AG08396 (cell line): ENCODE results near the gene TM9SF3.

Source experiments
- DNase-seq: peaks from one replicate; pipeline ENCODE4 v3.0.0; 2012; ENCODE audit warnings: low spot score, mixed read lengths

TM9SF3 gene

GRCh38 chr10:96509017-96509641 lies 77.7 kb downstream of the TM9SF3 start:
- peak; percentile 41 for DNase-seq

- DNase-seq = no peak
Measured at GRCh38 chr10:96507044-96507443, 79.8 kb downstream of the TM9SF3 start.

GRCh38 chr10:96505150-96506136 lies 81.4 kb downstream of the TM9SF3 start:
- DNase-seq = no peak

- no peak for DNase-seq
Measured at GRCh38 chr10:96502561-96503282, 84.1 kb downstream of the TM9SF3 start.

GRCh38 chr10:96501985-96502384 lies 84.8 kb downstream of the TM9SF3 start:
- no peak for DNase-seq

GRCh38 chr10:96500519-96500918 lies 86.3 kb downstream of the TM9SF3 start:
- no peak for DNase-seq

- no peak for DNase-seq
Measured at GRCh38 chr10:96500050-96500449, 86.8 kb downstream of the TM9SF3 start.

- no peak for DNase-seq
Measured at GRCh38 chr10:96497391-96497790, 89.4 kb downstream of the TM9SF3 start.

- peak; percentile 44 for DNase-seq
Measured at GRCh38 chr10:96496281-96496925, 90.4 kb downstream of the TM9SF3 start.

GRCh38 chr10:96495544-96495943 lies 91.3 kb downstream of the TM9SF3 start:
- DNase-seq = no peak

GRCh38 chr10:96494694-96495093 lies 92.1 kb downstream of the TM9SF3 start:
- DNase-seq = no peak

- no peak for DNase-seq
Measured at GRCh38 chr10:96493871-96494525, 92.8 kb downstream of the TM9SF3 start.

GRCh38 chr10:96493254-96493653 lies 93.6 kb downstream of the TM9SF3 start:
- DNase-seq = no peak

GRCh38 chr10:96491303-96491702 lies 95.5 kb downstream of the TM9SF3 start:
- DNase-seq = no peak

GRCh38 chr10:96488161-96488935 lies 98.5 kb downstream of the TM9SF3 start:
- no peak for DNase-seq

GRCh38 chr10:96482815-96483588 lies 103.8 kb downstream of the TM9SF3 start:
- no peak for DNase-seq

GRCh38 chr10:96478355-96478754 lies 108.5 kb downstream of the TM9SF3 start:
- DNase-seq = no peak

- no peak for DNase-seq
Measured at GRCh38 chr10:96473866-96474265, 112.9 kb downstream of the TM9SF3 start.

GRCh38 chr10:96470116-96470743 lies 116.6 kb downstream of the TM9SF3 start:
- DNase-seq = peak; percentile 60
